Neural progenitor cell (in vitro differentiated cells): ENCODE results near the gene MRPL21. TPM values are rescaled to one million over a fixed set of nuclear protein-coding genes. Genes with fewer than 3 reads are reported as not detected.

Experiments
- DNase-seq: peaks from one replicate; pipeline ENCODE4 v3.0.0-alpha.2; 2016; ENCODE audit warnings: low spot score
- H2AFZ ChIP-seq: fragments of 200-600 bp; sonication (generic); replicated peaks from 2 replicates; pipeline ENCODE4 v1.6.1; 2016; ENCODE audit warnings: antibody characterized with exemption
- H3F3A ChIP-seq: fragments of 200-600 bp; sonication (generic); 2 replicates; pipeline ENCODE4 v1.6.1; 2016; ENCODE audit warnings: antibody characterized with exemption, low read depth
- H3K27ac ChIP-seq: fragments of 200-600 bp; sonication (generic); 2 replicates; pipeline ENCODE4 v1.5.1; 2016; ENCODE audit warnings: mild to moderate bottlenecking
- H3K27me3 ChIP-seq: fragments of 200-600 bp; sonication (generic); 2 replicates; pipeline ENCODE4 v1.6.1; 2016; ENCODE audit warnings: mild to moderate bottlenecking, moderate library complexity
- H3K36me3 ChIP-seq: fragments of 200-600 bp; sonication (generic); 2 replicates; pipeline ENCODE4 v1.5.1; 2016
- H3K4me1 ChIP-seq: fragments of 200-600 bp; sonication (generic); 2 replicates; pipeline ENCODE4 v1.6.1; 2016; ENCODE audit warnings: mixed run types
- H3K4me2 ChIP-seq: fragments of 200-600 bp; sonication (generic); 2 replicates; pipeline ENCODE4 v1.6.1; 2016
- H3K4me3 ChIP-seq: fragments of 200-600 bp; sonication (generic); 2 replicates; pipeline ENCODE4 v1.5.1; 2016
- H3K79me2 ChIP-seq: fragments of 200-600 bp; sonication (generic); 2 replicates; pipeline ENCODE4 v1.6.1; 2016; ENCODE audit warnings: low read depth
- H3K9ac ChIP-seq: fragments of 200-600 bp; sonication (generic); 2 replicates; pipeline ENCODE4 v1.6.1; 2016
- H3K9me3 ChIP-seq: fragments of 200-600 bp; sonication (generic); 2 replicates; pipeline ENCODE4 v1.5.1; 2016; ENCODE audit warnings: low read depth
- H4K20me1 ChIP-seq: fragments of 200-600 bp; sonication (generic); 2 replicates; pipeline ENCODE4 v1.6.1; 2016; ENCODE audit warnings: low read depth
- H3K27ac Mint-ChIP-seq: 3 replicates; pipeline ENCODE4 v1.8.0; 2021; ENCODE audit warnings: mixed read lengths
- H3K27me3 Mint-ChIP-seq: 2 replicates; pipeline ENCODE4 v1.8.0; 2022; ENCODE audit warnings: low read depth, mild to moderate bottlenecking, inconsistent platforms, moderate library complexity, mixed read lengths; ENCODE audit not compliant: insufficient read depth
- H3K36me3 Mint-ChIP-seq: 3 replicates; pipeline ENCODE4 v1.8.0; 2021; ENCODE audit warnings: mixed read lengths
- H3K4me1 Mint-ChIP-seq: 3 replicates; pipeline ENCODE4 v1.8.0; 2021; ENCODE audit warnings: mixed read lengths
- H3K4me3 Mint-ChIP-seq: 3 replicates; pipeline ENCODE4 v1.8.0; 2021; ENCODE audit warnings: mild to moderate bottlenecking, moderate library complexity, mixed read lengths
- H3K9me3 Mint-ChIP-seq: 3 replicates; pipeline ENCODE4 v1.8.0; 2020; ENCODE audit warnings: mixed read lengths
- CTCF ChIP-seq: fragments of 200-600 bp; sonication (generic); IDR thresholded peaks from 2 replicates; pipeline ENCODE4 v1.5.1; 2017; ENCODE audit warnings: antibody characterized with exemption, mild to moderate bottlenecking
- EZH2 ChIP-seq: fragments of 200-600 bp; sonication (generic); IDR thresholded peaks from 2 replicates; pipeline ENCODE4 v1.6.1; 2017; ENCODE audit warnings: antibody characterized with exemption, mild to moderate bottlenecking, moderate library complexity
- EZH2phosphoT487 ChIP-seq: fragments of 200-600 bp; sonication (generic); IDR thresholded peaks from 2 replicates; pipeline ENCODE4 v1.6.1; 2017; ENCODE audit warnings: antibody characterized with exemption
- total RNA-seq: library from RNA; depleted of rRNA; stranded (reverse); fragments of >200 nt; gene quantifications from 2 replicates; pipeline ENCODE4 v1.2.3, GENCODE V29; 2015; ENCODE audit warnings: low replicate concordance

MRPL21 gene
- total RNA-seq, 1 donor from 2014 or later: 32.3 TPM

GRCh38 chr11:68881320-68881719 is 22.3 kb downstream of the MRPL21 start:
- no peak for DNase-seq
- Histone ChIP-seq H3K4me1 (peaks cover 4% of the 10 kb centered on the region), H3K4me2 (no peak overlapping the region), H3K9ac (no peak overlapping the region), H3K27ac (no peak overlapping the region), H3F3A (peaks cover 10% of the 10 kb centered on the region), H3K36me3 (no peaks in the 10 kb centered on the region), H2AFZ (no peak overlapping the region), H3K9me3 (no peaks in the 10 kb centered on the region), H3K4me3 (no peak overlapping the region), H3K27me3 (no peaks in the 10 kb centered on the region), H3K79me2 (no peaks in the 10 kb centered on the region), H4K20me1 (peaks cover 15% of the 10 kb centered on the region)
- no peak overlapping the region for H3K27ac Mint-ChIP-seq
- peaks cover 5% of the 10 kb centered on the region for H3K27me3 Mint-ChIP-seq
- no peaks in the 10 kb centered on the region for H3K4me1 Mint-ChIP-seq
- H3K36me3 Mint-ChIP-seq: peaks cover 3% of the 10 kb centered on the region
- no peaks in the 10 kb centered on the region for H3K9me3 Mint-ChIP-seq
- no peak overlapping the region for H3K4me3 Mint-ChIP-seq
- no peak for TF ChIP-seq EZH2phosphoT487

DNA sequence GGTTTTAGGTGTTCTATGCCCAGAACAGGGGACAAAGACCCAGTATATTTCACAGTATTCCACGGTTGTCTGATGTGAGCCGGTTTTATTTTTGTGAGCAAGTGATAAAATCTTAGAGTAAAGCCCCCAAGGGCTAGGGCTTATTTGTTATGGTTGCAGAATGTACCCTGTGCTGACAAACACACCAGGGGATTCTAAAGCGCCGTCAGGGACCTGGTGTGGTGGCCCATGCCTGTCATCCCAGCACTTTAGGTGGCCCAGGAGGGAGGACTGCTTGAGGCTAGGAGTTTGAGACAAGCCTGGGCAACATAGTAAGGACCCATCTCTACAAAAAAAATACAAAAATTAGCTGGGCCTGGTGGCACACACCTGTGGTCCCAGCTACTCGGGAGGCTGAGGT is 22.8 kb downstream of the MRPL21 start:
- Histone ChIP-seq H2AFZ (no peak overlapping the region), H3K36me3 (no peaks in the 10 kb centered on the region), H3K79me2 (no peaks in the 10 kb centered on the region), H3K4me3 (no peak overlapping the region), H3K27ac (no peak overlapping the region), H3K9me3 (no peaks in the 10 kb centered on the region), H3K4me2 (no peak overlapping the region), H3K27me3 (no peaks in the 10 kb centered on the region), H3K4me1 (peaks cover 4% of the 10 kb centered on the region), H4K20me1 (peaks cover 15% of the 10 kb centered on the region), H3F3A (peaks cover 10% of the 10 kb centered on the region), H3K9ac (no peak overlapping the region)
- peaks cover 5% of the 10 kb centered on the region for H3K27me3 Mint-ChIP-seq
- peaks cover 3% of the 10 kb centered on the region for H3K36me3 Mint-ChIP-seq
- H3K4me1 Mint-ChIP-seq: no peaks in the 10 kb centered on the region
- no peak overlapping the region for H3K4me3 Mint-ChIP-seq
- no peaks in the 10 kb centered on the region for H3K9me3 Mint-ChIP-seq
- TF ChIP-seq EZH2phosphoT487: no peak
- no peak for TF ChIP-seq EZH2
- H3K27ac Mint-ChIP-seq: no peak overlapping the region
- no peak for DNase-seq

DNA sequence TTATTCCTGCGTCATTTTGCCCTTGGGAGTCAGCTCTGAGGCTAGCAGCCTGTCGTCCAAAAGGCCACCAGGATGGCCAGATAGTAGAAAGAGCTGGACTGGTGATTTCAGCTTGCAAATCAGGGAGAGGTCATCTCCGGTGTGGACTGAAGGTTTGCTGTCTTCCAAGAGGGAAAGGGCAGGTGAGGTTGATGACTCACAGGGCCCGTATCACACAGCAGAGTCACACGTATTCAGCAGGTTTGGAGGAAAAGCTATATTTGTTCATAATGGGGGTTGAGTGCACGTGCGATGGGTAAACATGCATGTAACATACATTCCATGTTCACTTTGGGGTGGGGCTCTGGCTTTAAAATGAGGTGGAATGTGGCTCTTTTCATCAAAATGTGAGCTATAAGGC is 25.6 kb downstream of the MRPL21 start:
- TF ChIP-seq EZH2: no peak
- no peak for TF ChIP-seq CTCF
- no peak for TF ChIP-seq EZH2phosphoT487
- Mint-ChIP-seq H3K4me1 (no peaks in the 10 kb centered on the region), H3K27me3 (peaks cover 5% of the 10 kb centered on the region), H3K4me3 (no peak overlapping the region), H3K36me3 (peaks cover 3% of the 10 kb centered on the region), H3K27ac (no peak overlapping the region), H3K9me3 (no peaks in the 10 kb centered on the region)
- no peak for DNase-seq
- no peak overlapping the region for H3K27ac ChIP-seq
- H3K36me3 ChIP-seq: no peaks in the 10 kb centered on the region
- H3K9ac ChIP-seq: no peak overlapping the region
- H3K4me2 ChIP-seq: no peak overlapping the region
- no peak overlapping the region for H2AFZ ChIP-seq
- no peaks in the 10 kb centered on the region for H3K27me3 ChIP-seq
- H3K4me1 ChIP-seq: peaks cover 4% of the 10 kb centered on the region
- H3K4me3 ChIP-seq: no peak overlapping the region
- H4K20me1 ChIP-seq: peaks cover 15% of the 10 kb centered on the region
- no peaks in the 10 kb centered on the region for H3K9me3 ChIP-seq
- no peaks in the 10 kb centered on the region for H3K79me2 ChIP-seq
- H3F3A ChIP-seq: peaks cover 10% of the 10 kb centered on the region

DNA sequence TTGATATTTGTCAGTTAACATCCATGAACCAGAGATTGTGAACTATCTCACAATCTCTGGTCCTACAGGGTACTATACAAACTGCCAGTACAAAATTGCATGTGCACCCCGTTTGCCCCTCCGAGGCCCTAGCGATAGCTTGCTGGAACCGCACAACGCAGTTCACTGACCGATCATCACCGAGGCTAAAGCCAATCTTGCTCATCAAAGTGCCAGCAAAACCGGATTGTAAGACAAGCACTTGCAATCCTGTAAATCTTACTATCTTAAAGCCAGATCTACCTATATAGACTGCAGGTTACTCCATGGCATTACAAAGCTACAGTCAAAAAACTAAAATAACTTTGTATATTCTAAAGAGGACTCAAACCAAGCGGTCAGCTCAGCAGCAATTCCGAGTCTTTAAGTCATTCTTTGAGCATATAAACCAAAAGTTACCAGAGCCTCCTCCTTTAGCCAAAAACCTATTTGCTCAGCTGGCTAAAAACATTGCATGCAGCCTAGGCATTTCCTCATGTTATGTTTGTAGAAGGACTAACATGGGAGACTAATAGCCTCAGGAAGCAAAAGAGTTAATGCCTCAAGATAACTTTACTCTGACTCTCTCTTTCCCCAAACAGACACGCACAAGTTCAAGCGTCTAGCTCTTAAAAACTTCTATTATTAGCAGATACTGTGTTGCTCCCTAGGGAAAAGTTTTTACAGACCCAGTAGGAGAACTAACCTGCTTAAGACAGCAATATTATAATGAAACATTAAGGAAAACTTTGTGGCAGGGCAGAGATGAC is 31.2 kb downstream of the MRPL21 start:
- H3K27ac ChIP-seq: no peak overlapping the region
- Mint-ChIP-seq H3K27ac (no peak overlapping the region), H3K4me3 (no peak overlapping the region), H3K9me3 (no peaks in the 10 kb centered on the region), H3K27me3 (peaks cover 2% of the 10 kb centered on the region), H3K4me1 (peaks cover 17% of the 10 kb centered on the region), H3K36me3 (no peaks in the 10 kb centered on the region)
- no peaks in the 10 kb centered on the region for H3K36me3 ChIP-seq
- no peaks in the 10 kb centered on the region for H4K20me1 ChIP-seq
- peaks cover 11% of the 10 kb centered on the region for H3K4me1 ChIP-seq
- no peaks in the 10 kb centered on the region for H3K9me3 ChIP-seq
- H3K79me2 ChIP-seq: no peaks in the 10 kb centered on the region
- H3K27me3 ChIP-seq: peaks cover 29% of the 10 kb centered on the region
- DNase-seq: no peak
- H3K4me3 ChIP-seq: no peak overlapping the region
- TF ChIP-seq EZH2 (no peak), EZH2phosphoT487 (no peak)
- no peak overlapping the region for H3K9ac ChIP-seq
- no peak overlapping the region for H3K4me2 ChIP-seq
- H2AFZ ChIP-seq: no peak overlapping the region
- no peaks in the 10 kb centered on the region for H3F3A ChIP-seq
